GM19455 (cell line): ENCODE measurements around the gene NPAS2.

Experiments
- ATAC-seq: cut with Tn5 transposase; IDR thresholded peaks from one replicate; pipeline ENCODE4 v1.9.1; 2021; ENCODE audit not compliant: unreplicated experiment

NPAS2 gene

GRCh38 chr2:101004620-101005325 lies 184.8 kb downstream of the NPAS2 start:
- no peak for ATAC-seq

DNA sequence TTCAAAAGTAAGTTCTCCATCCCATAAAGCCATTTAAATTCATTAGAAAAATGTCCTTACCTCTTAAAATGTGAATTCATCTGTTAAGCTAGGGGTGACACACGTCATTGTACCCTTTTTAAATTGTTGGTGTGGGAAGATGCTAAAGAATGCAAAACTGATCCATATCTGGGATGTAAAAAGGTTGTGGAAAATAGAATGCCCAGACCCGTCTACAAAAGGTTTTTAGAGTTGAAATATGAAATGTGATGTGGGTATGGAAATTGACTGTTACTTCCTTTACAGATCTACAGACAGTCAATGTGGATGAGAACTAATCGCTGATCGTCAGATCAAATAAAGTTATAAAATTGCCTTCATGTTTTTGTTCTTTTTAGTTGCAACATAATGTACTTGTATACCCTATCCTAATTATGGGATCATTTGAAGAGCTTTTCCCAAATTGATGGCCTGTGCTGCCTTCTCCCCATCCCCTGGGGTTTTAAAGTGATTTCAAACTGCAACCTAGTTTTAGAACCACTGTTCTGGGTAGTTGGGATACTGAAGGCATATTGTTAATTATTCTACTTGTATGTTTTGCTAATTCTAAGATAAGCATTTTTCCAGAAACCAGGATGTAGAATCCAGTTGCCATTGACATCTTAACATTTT lies 186.3 kb downstream of the NPAS2 start:
- ATAC-seq = no peak

DNA sequence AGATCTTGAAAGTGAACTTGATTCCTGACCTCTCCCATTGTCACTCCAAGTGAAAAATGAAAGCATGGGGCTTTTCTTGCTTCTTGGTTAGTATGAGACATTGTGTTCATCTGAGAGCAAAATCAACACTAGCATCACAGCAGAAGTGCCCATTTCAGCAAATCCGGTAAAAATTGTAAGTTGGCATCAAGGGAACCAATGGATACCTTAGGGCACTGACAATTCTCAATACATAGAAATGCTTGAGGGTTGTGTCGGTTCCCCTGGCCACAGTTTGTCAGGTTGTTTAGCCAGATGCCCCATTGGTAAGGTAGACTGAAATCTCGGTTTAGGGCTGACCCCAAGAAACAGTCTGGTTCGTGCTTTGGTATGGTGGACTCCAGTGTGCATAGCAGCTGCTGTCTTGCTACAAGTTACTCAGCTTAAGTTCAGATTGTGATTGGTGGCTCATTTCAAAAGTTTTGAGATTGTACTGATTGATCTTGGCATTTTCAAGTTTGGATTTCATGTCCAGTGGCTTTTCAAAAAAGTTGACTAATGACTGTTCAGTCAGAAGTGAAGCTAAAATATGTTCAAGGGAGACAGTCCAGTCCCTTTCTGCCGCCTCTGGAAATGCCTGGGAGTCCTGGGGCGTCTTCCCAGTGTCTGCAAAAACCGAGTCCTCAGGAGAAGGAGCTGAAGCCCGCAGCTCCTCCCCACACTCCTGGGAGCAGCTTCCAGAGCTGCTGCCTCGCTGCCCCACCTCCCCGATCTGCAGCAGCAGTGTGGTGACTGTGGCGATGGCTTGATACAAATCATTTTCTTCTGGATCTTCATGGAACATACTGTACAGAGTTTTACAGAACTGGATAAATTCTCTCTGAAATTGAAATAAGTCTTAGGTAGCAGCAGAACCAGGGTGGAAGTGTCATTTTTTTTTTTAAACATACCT lies 187.7 kb downstream of the NPAS2 start:
- ATAC-seq = no peak

- ATAC-seq = no peak
Observed at GRCh38 chr2:101011152-101011551, 191.2 kb downstream of the NPAS2 start.

DNA sequence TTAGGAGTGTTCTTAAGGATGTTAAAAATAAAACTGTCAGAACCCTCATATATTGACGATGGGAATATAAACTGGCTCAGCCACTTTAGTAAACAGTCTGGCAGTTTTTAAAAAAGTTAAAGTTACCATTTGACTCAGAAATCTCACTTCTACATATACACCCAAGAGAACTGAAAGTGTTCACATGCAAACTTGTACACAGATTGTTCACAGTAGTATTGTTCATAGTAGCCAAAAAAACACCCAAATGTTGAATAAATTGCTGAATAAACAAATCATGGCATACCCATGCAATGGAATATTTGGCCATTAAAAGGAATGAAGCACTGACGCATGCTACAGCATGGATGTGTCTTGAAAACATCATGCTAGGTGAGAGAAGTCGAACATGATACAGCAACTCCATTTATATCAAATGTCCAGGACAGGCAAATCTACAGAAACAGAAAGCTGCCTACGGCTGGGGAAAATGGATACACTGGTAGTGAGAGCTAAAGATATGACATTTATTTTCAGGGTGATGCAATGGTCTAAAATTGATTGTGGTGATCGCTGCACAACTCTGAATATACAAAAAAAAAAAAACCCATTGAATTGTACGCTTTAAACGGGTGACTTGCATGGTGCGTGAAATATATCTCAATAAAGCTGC lies 192.2 kb downstream of the NPAS2 start:
- ATAC-seq = peak; percentile 92

DNA sequence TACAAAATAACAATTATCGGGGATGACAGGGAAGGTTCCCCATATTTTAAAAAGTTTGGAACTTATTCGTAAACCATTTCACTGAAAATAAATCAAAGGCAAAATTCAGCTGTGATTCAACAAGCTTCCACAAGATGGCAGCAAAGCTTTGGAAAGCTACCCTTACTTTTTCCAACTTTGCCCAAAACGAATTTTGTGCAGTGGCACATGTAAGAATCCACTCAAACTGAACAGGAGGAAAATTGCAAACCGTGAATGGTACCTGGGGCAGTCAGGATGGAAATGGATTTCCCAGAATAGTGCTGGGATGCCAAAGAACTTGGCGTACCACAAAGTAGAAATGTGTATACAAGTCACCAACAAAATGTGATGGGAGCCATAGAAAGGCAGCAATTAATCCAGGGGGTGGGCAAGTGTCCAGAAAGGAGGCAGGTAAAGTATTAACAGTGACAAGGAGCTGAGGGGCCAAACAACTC lies 192.8 kb downstream of the NPAS2 start:
- no peak for ATAC-seq

GRCh38 chr2:101014264-101014857 lies 194.4 kb downstream of the NPAS2 start:
- ATAC-seq = no peak

- no peak for ATAC-seq
Observed at GRCh38 chr2:101017371-101017770, 197.4 kb downstream of the NPAS2 start.

DNA sequence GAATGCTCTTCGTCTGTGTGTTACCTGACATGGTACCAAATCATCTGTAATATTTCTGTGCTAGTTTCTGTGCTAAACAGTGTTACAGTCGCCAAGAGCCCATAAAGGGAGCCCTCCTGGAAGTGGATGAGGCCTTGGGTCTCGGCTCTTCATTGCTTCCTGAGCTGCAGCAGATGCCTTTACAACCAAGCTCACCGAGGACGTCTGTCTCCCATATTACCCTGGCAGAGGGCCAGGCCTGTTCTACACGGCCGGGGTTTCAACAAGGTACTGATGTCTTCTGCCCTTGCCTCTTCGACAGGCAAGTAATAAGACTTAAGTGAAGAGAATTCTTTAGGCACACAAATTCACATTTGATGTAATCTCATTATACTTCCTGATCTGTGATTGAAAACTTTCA lies 199.0 kb downstream of the NPAS2 start:
- ATAC-seq = no peak

GRCh38 chr2:101022221-101022620 lies 202.3 kb downstream of the NPAS2 start:
- no peak for ATAC-seq

GRCh38 chr2:101023327-101024107 lies 203.6 kb downstream of the NPAS2 start:
- no peak for ATAC-seq

DNA sequence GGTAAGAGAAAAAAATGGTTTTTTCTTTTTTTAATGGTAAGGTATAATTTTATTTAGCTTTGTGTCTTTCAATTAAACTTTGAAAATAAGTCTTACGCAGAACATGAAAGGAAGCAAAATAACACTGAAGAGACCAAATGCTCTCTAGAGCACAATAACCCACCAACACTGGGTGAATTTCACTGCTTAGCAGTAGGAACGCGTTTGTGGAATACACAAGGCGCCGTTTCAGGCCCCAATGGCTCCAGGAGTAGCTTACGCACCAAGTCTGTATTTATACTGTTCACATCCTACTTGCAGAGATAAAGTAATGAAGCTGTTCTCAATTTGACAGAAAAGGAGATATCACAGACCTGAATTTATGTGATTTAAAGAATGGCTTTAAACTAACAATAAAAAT lies 205.6 kb downstream of the NPAS2 start:
- no peak for ATAC-seq

GRCh38 chr2:101026253-101026701 lies 206.3 kb downstream of the NPAS2 start:
- no peak for ATAC-seq

DNA sequence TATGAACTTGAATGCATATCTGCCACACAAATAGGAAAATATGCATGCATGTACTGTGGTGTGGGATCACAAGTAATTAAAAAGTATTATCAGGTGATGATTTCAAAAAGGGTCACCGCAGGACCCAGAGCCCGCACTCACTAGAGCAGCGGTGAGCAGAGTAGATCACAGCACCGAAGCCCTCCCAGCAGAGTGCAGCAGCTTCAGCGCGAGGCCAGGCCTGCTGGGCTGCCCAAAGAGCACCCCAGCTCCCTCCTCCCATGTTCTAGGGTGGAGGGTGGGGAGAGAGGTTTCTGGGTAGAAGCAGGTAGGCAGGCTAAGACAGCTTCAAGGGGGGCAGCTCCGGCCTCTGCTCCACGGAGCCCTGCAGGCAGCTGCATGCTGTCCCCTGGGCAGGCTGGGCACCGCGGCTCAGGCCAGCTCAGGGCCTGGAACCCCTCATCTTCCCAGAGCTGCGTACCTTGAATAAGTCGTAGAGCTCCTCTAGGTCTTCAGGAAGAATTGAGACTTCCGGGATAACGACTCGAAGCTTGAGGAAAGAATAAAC lies 207.1 kb downstream of the NPAS2 start:
- ATAC-seq = no peak

DNA sequence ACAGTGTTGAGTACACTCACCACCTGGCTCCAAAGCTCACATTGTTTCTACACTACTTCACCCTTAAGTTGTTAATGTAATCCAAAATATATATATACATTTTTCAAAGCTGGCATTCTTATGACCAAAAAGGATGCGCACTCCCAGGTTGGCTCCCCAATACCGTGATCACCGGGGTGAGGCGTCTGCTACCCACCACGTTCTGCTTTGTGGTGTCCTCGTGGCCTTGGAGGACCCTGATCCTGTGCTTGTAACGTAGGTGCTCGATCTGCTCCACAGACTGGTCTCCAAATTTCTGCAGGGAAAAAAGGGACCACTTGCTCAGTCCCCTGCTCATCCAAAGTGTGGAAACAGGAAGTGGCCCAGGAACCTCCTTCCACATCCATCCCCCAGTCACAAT lies 207.9 kb downstream of the NPAS2 start:
- no peak for ATAC-seq

- no peak for ATAC-seq
Observed at GRCh38 chr2:101030866-101031554, 211.1 kb downstream of the NPAS2 start.

DNA sequence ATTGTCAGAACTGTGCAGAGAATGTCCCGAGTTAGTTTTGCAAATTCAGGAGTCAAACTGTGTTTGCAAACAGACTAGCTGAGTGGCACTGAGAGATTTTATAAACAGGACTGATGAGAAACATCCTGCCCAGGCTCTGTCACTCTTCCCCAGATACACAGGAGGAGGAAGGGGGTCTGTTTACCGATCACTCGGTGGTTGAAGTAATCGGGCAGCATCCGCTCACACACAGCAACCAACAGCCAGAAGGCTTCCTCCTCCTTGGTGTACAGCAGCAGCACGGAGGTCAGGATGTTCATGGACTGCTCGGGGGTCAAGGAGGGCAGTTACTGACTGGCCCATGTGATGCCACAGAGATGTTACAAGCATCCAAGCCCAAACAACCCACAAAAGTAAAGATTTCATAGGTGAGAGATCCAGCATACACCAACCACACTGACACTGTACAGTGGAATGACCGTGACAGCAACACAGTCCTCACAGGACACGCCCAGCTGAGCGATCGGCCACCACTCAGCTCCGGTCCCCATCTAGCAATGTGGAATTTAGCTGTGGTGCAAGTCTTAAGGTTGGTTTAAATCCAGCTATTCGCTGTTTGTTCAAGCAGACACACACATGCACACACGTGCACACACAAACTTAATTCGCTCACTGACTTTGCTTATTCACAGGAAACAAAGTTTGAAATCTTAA lies 212.3 kb downstream of the NPAS2 start:
- no peak for ATAC-seq

GRCh38 chr2:101036562-101036961 lies 216.6 kb downstream of the NPAS2 start:
- no peak for ATAC-seq
